PC-9 (cell line): Measurements from ENCODE around the gene GABRG3. TPM values are rescaled to one million over a fixed set of nuclear protein-coding genes. Genes with fewer than 3 reads are reported as not detected.
"Not testable (repeated sequence)": the region's sequence is repeated elsewhere in the genome, so short reads cannot be mapped to it uniquely, and the experiment has no call there.

Experiments used
- BruUV-seq: library from RNA; stranded (reverse); fragments of 400-500 nt; replicated peaks from 2 replicates; lab custom pipeline; 2021; lab: Mats Ljungman, UMichigan
- CTCF ChIA-PET: fragments of 300-600 bp; sonication (Branson Sonifier 250); formaldehyde crosslinking; loops from one replicate; lab custom pipeline; 2022; ENCODE audit warnings: antibody characterized with exemption; lab: Charles Lee
- POLR2A ChIA-PET: fragments of 300-600 bp; sonication (Branson Sonifier 250); formaldehyde crosslinking; loops from one replicate; lab custom pipeline; 2022; ENCODE audit warnings: antibody characterized with exemption; ENCODE audit not compliant: unreplicated experiment; lab: Charles Lee
- DNase-seq, 2 experiments: peaks; one replicate each; pipeline versions ENCODE4 v3.0.0 to v3.0.0-alpha.2; 2015 to 2022; ENCODE audit warnings: mixed read lengths in 1 of 2
- H2AFZ ChIP-seq: fragments of 200-600 bp; sonication (generic); 2 replicates; pipeline ENCODE4 v1.8.1; 2017; ENCODE audit warnings: antibody characterized with exemption
- H3F3A ChIP-seq: fragments of 200-600 bp; sonication (generic); 2 replicates; pipeline ENCODE4 v1.8.1; 2017; ENCODE audit warnings: antibody characterized with exemption, mild to moderate bottlenecking, low read depth; ENCODE audit not compliant: insufficient read depth
- H3K27ac ChIP-seq: fragments of 200-600 bp; sonication (generic); 2 replicates; pipeline ENCODE4 v1.6.1; 2016; ENCODE audit warnings: mixed run types
- H3K27me3 ChIP-seq: fragments of 200-600 bp; sonication (generic); 2 replicates; pipeline ENCODE4 v1.6.1; 2016; ENCODE audit warnings: low read depth, mixed run types; ENCODE audit not compliant: insufficient read depth
- H3K36me3 ChIP-seq: fragments of 200-600 bp; sonication (generic); 2 replicates; pipeline ENCODE4 v1.6.1; 2016; ENCODE audit warnings: low read depth, mixed run types
- H3K4me1 ChIP-seq: fragments of 200-600 bp; sonication (generic); replicated peaks from 2 replicates; pipeline ENCODE4 v1.6.1; 2016; ENCODE audit warnings: mixed run types; ENCODE audit not compliant: insufficient read depth
- H3K4me2 ChIP-seq: fragments of 200-600 bp; sonication (generic); 2 replicates; pipeline ENCODE4 v1.6.1; 2017; ENCODE audit warnings: mixed run types
- H3K4me3 ChIP-seq: fragments of 200-600 bp; sonication (generic); 2 replicates; pipeline ENCODE4 v1.6.1; 2016; ENCODE audit warnings: mixed run types
- H3K79me2 ChIP-seq: fragments of 200-600 bp; sonication (generic); 2 replicates; pipeline ENCODE4 v1.6.1; 2017; ENCODE audit warnings: low read depth, mixed run types
- H3K9me2 ChIP-seq: fragments of 200-600 bp; sonication (generic); 2 replicates; pipeline ENCODE4 v1.8.1; 2017; ENCODE audit warnings: mild to moderate bottlenecking; ENCODE audit not compliant: insufficient read depth
- H3K9me3 ChIP-seq: fragments of 200-600 bp; sonication (generic); 2 replicates; pipeline ENCODE4 v1.8.1; 2016; ENCODE audit warnings: low read depth; ENCODE audit not compliant: insufficient read depth
- H4K20me1 ChIP-seq: fragments of 200-600 bp; sonication (generic); 2 replicates; pipeline ENCODE4 v1.8.1; 2017; ENCODE audit not compliant: insufficient read depth
- CTCF ChIP-seq: fragments of 200-600 bp; sonication (generic); conservative IDR thresholded peaks from 2 replicates; pipeline ENCODE4 v1.6.1; 2017; ENCODE audit warnings: mixed run types, antibody characterized with exemption, mild to moderate bottlenecking, moderate library complexity
- EZH2 ChIP-seq: fragments of 200-600 bp; sonication (generic); IDR thresholded peaks from 2 replicates; pipeline ENCODE4 v1.8.0; 2017; ENCODE audit warnings: antibody characterized with exemption, low read depth
- intact Hi-C: fragments of 100-400 bp; cut with micrococcal nuclease; formaldehyde crosslinking; loops from one replicate; pipeline ENCODE4 v1.10.0; 2022; ENCODE audit not compliant: unreplicated experiment
- total RNA-seq: library from RNA; stranded (reverse); gene quantifications from 2 replicates; pipeline ENCODE4 v1.2.3, GENCODE V29; 2021

GABRG3 gene
- total RNA-seq, 1 experiment from 2014 or later, result not detected

- Histone ChIP-seq H4K20me1 (no peaks in the 10 kb centered on the region), H3K27me3 (peaks cover 3% of the 10 kb centered on the region), H3K27ac (no peak overlapping the region), H3K9me3 (no peaks in the 10 kb centered on the region), H2AFZ (no peak overlapping the region), H3K36me3 (no peaks in the 10 kb centered on the region), H3K79me2 (no peaks in the 10 kb centered on the region), H3K4me2 (no peak overlapping the region), H3K4me1 (no peaks in the 10 kb centered on the region), H3K9me2 (no peaks in the 10 kb centered on the region), H3K4me3 (no peak overlapping the region), H3F3A (no peaks in the 10 kb centered on the region)
- POLR2A ChIA-PET, result no interaction called here
- intact Hi-C loops, result no loop called here
- no TSS peak for BruUV-seq
- DNase-seq, result no peak
- peak; percentile 27; the same call in 1 of the 2 replicates for TF ChIP-seq CTCF
- no peak for TF ChIP-seq EZH2
- CTCF ChIA-PET, result no interaction called here
Measured at GRCh38 chr15:26983822-26984221, 12.8 kb downstream of the GABRG3 start.

- H3K9me3 ChIP-seq, result no peaks in the 10 kb centered on the region
- peaks cover 3% of the 10 kb centered on the region for H3K27me3 ChIP-seq
- DNase-seq, result no peak
- H3K4me1 ChIP-seq, result no peaks in the 10 kb centered on the region
- intact Hi-C loops, result no loop called here
- H3K79me2 ChIP-seq, result no peaks in the 10 kb centered on the region
- no peak for TF ChIP-seq EZH2
- no peak for TF ChIP-seq CTCF
- no peaks in the 10 kb centered on the region for H3F3A ChIP-seq
- ChIA-PET POLR2A (no interaction called here), CTCF (no interaction called here)
- no peaks in the 10 kb centered on the region for H4K20me1 ChIP-seq
- no peaks in the 10 kb centered on the region for H3K36me3 ChIP-seq
- H3K4me3 ChIP-seq, result no peak overlapping the region
- H3K9me2 ChIP-seq, result no peaks in the 10 kb centered on the region
- H2AFZ ChIP-seq, result no peak overlapping the region
- BruUV-seq, result no TSS peak
- no peak overlapping the region for H3K4me2 ChIP-seq
- H3K27ac ChIP-seq, result no peak overlapping the region
Measured at GRCh38 chr15:26985050-26985449, 14.1 kb downstream of the GABRG3 start.

- Histone ChIP-seq H3K4me2 (no peak overlapping the region), H3F3A (no peaks in the 10 kb centered on the region), H3K9me3 (no peaks in the 10 kb centered on the region), H3K27ac (no peak overlapping the region), H3K4me3 (no peak overlapping the region), H3K36me3 (no peaks in the 10 kb centered on the region), H3K9me2 (no peaks in the 10 kb centered on the region), H3K4me1 (no peaks in the 10 kb centered on the region), H3K79me2 (no peaks in the 10 kb centered on the region), H2AFZ (no peak overlapping the region), H4K20me1 (no peaks in the 10 kb centered on the region), H3K27me3 (no peaks in the 10 kb centered on the region)
- intact Hi-C loops, result no loop called here
- TF ChIP-seq CTCF, result no peak
- no peak for TF ChIP-seq EZH2
- ChIA-PET POLR2A (no interaction called here), CTCF (no interaction called here)
- no peak for DNase-seq
- BruUV-seq, result no TSS peak
Measured at GRCh38 chr15:26996250-26996649, 25.3 kb downstream of the GABRG3 start.

GRCh38 chr15:27003003-27003402 is 32.0 kb downstream of the GABRG3 start:
- H2AFZ ChIP-seq, H3K9me3 ChIP-seq, H3K4me1 ChIP-seq, intact Hi-C loops, CTCF ChIA-PET, H3K4me3 ChIP-seq, H3K79me2 ChIP-seq, H4K20me1 ChIP-seq, H3K36me3 ChIP-seq, DNase-seq, H3F3A ChIP-seq, BruUV-seq, H3K27ac ChIP-seq, H3K4me2 ChIP-seq, H3K27me3 ChIP-seq, H3K9me2 ChIP-seq, POLR2A ChIA-PET: not testable (repeated sequence)

GRCh38 chr15:27004226-27004625 is 33.2 kb downstream of the GABRG3 start:
- H3K27me3 ChIP-seq, CTCF ChIA-PET, POLR2A ChIA-PET: not testable (repeated sequence)

More at GRCh38 chr15:27004226-27004625, 33.2 kb downstream of the GABRG3 start:
- H3K9me3 ChIP-seq, H3K36me3 ChIP-seq, DNase-seq, H3K4me1 ChIP-seq, intact Hi-C loops, H3F3A ChIP-seq, H3K27ac ChIP-seq, H3K79me2 ChIP-seq, H3K9me2 ChIP-seq, H3K4me2 ChIP-seq, H2AFZ ChIP-seq, H3K4me3 ChIP-seq, H4K20me1 ChIP-seq, BruUV-seq: not testable (repeated sequence)
